Skeletal muscle satellite cell (primary cell): ENCODE measurements around the gene SELENBP1.
A peak's percentile ranks its signal among the peaks of the same experiment; 100 is the strongest.

Experiments
- H3K27me3 ChIP-seq: 2 replicates; pipeline ENCODE4 v1.7.0; 2013; ENCODE audit warnings: low read length; ENCODE audit not compliant: control insufficient read depth, insufficient read depth
- H3K36me3 ChIP-seq: 2 replicates; pipeline ENCODE4 v1.7.0; 2013; ENCODE audit warnings: mild to moderate bottlenecking, control low read depth, low read length; ENCODE audit not compliant: insufficient read depth
- H3K4me1 ChIP-seq: 2 replicates; pipeline ENCODE4 v1.7.0; 2013; ENCODE audit warnings: low read length; ENCODE audit not compliant: control insufficient read depth, insufficient read depth
- H3K4me2 ChIP-seq: 2 replicates; pipeline ENCODE4 v1.7.0; 2013; ENCODE audit warnings: mild to moderate bottlenecking, low read length
- H3K4me3 ChIP-seq: 2 replicates; pipeline ENCODE4 v1.7.0; 2013; ENCODE audit warnings: low read length
- H3K9ac ChIP-seq: 2 replicates; pipeline ENCODE4 v1.7.0; 2013; ENCODE audit warnings: mild to moderate bottlenecking, low read depth, low read length, moderate library complexity
- H3K9me3 ChIP-seq: replicated peaks from 2 replicates; pipeline ENCODE4 v1.7.0; 2013; ENCODE audit warnings: mild to moderate bottlenecking, control low read depth, low read length

Gene SELENBP1

DNA sequence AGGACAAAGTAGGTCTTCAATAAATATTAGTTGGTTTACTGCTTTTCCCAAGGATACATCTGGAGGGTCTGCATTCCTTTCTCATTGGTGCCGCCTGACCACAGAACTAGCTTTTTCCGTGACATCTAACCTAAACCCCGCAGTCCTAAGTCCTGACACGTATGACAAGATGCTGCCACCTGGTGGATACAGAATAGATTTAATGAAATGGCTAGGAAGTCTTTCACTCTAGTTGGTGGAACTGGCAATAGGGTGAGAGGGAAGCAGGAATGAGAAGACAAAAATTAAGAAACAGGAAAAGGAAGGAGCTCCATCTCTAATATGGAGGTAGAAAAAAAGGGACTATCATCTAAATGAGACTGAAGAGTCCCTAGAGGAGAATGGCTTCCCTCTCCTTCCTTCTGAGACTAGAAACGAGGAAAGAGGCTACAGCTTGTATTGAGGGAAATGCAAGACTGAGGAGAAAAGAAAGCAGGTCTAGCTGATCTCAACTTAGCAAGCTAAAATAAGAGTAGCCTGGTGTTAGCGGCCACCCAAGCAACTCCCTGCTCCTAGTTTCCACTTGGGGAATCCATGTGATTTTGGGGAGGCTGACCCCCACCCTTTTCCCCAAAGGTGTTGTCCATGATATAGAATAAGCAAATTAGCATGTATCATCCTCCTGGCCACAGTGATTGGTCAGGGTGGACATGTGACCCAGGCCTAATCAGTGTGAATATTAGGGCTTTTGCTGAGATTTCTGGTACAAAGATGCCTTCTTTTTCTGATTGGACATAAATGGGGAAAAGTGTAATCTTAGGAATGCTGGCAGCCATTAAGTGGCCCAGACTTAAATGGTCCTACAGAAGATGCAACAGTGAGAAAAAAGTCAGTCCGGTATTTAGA lies 31.4 kb downstream of the SELENBP1 start:
- no peaks in the 10 kb centered on the region for H3K9me3 ChIP-seq
- peaks cover 23% of the 10 kb centered on the region for H3K36me3 ChIP-seq
- no peaks in the 10 kb centered on the region for H3K27me3 ChIP-seq
- H3K4me2 ChIP-seq: no peak overlapping the region
- H3K4me3 ChIP-seq: no peak overlapping the region
- no peak overlapping the region for H3K9ac ChIP-seq
- H3K4me1 ChIP-seq: peaks cover 9% of the 10 kb centered on the region

DNA sequence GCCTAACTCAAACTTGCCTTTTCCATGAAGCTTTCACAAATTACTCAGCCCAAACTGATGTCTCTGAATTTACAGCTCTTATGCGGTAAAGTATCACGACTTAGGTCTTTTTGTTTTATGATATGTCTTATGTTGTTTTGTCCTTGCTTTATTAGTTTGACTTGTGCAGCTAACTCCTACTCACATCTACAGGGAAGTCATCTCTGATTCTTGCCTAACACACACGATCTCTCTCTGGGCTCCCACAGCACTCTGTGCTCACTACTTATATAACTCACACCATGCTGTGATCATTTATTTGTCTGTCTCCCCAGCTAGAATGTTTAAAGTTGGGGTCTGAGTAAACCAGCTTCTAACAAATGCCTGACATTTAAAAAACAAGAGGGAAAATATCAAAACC lies 35.9 kb downstream of the SELENBP1 start:
- H3K36me3 ChIP-seq: no peaks in the 10 kb centered on the region
- no peaks in the 10 kb centered on the region for H3K27me3 ChIP-seq
- no peak overlapping the region for H3K4me2 ChIP-seq
- no peaks in the 10 kb centered on the region for H3K9me3 ChIP-seq
- H3K4me1 ChIP-seq: peaks cover 4% of the 10 kb centered on the region
- no peak overlapping the region for H3K4me3 ChIP-seq
- H3K9ac ChIP-seq: no peak overlapping the region

DNA sequence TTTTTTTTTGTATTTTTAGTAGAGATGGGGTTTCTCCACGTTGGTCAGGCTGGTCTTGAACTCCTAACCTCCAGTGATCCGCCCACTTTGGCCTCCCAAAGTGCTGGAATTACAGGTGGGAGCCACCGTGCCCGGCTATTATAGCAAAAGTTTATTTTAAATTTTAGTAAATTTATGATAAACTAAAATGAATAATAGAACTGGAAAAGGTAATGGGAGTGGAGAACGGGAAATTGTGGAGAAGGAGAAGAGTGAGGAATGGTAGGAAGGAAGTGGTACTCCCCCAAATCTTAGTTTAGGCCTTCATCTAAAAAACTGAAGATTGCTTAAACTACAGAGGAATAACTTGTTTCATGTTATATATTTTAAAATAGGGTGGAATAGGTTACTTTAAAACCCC lies 37.7 kb downstream of the SELENBP1 start:
- Histone ChIP-seq H3K36me3 (no peaks in the 10 kb centered on the region), H3K4me3 (no peak overlapping the region), H3K4me1 (no peaks in the 10 kb centered on the region), H3K9ac (no peak overlapping the region), H3K27me3 (no peaks in the 10 kb centered on the region), H3K4me2 (no peak overlapping the region), H3K9me3 (no peaks in the 10 kb centered on the region)

DNA sequence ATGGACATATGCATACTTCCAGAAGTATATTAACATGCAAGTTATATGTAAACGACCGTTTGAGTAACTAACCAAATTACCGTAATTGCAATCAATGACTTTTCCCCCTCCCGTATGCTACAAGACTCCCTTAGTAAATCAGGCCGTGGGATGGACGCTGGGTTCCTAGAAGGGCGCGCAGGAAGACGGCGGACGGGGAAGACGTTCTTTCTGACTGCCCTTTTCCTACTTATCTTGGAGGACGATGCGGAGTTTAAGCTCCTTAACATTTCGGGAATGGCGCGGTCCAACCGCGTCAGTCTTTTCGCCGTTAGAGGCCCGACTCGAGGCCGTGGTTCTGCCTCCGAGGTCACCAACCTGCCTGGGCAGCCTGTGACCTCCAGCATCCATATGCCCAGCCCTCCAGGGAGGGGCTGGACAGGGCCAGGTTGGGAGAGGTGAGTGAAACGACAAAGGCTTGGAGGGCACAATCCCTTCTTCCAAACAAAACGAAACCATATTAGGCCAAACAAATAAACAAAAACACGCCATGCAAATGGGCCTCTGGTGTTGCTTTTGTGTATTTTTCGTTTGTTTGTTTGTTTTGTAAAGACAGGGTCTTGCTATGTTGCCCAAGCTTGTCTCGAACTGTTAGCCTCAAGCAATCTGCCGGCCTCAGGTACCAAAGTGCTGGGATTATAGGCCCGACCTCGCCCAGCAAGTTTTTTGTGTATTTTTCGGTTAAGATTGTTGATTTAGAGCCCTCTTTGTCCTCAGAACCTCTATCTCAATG lies 44.4 kb downstream of the SELENBP1 start:
- H3K4me1 ChIP-seq: peaks cover 25% of the 10 kb centered on the region
- peak overlapping the region; percentile 96 for H3K4me2 ChIP-seq
- H3K36me3 ChIP-seq: peaks cover 10% of the 10 kb centered on the region
- H3K27me3 ChIP-seq: no peaks in the 10 kb centered on the region
- peak overlapping the region; percentile 77 for H3K4me3 ChIP-seq
- no peaks in the 10 kb centered on the region for H3K9me3 ChIP-seq
- peak overlapping the region; percentile 99 for H3K9ac ChIP-seq

DNA sequence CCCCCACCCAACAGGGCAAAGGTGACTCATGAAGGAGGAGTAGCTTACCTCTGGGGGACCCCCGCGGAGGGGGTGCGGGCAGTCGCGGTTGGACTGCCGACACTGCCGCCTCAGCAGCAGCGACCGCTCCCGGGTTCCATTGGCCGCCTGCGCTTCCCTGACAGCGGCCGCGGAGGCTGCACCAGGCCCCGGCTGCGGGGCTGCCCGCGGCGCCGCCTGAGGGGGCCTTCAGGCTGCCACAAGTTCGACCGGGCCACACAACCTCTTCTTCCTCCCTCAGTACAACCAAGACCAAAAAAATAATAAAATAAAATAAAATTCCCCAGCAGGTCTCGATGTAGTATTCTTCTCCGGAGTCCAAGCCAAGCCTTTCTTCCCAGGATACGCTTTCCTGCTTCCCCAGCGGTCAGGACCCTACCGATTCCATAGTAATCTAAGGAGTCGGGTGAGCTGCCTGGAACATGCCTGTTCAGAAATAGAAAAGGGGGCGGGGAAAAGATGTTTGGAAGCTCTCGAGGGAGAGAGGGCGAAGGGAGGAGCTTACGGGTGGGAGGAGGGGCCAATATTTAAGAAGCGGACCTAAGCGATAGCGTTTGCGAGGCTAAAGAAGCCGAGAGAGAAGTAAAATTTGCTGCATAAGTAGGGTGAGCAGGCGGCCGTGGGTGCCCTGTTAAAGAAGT lies 45.1 kb downstream of the SELENBP1 start, which contains the start of gene PI4KB:
PI4KB (minus strand) TSS at position 194 of the 680 bp plus-strand sequence. CDS start 10,935 bp downstream, outside the sequence.
- H3K4me1 ChIP-seq: peaks cover 25% of the 10 kb centered on the region
- H3K27me3 ChIP-seq: no peaks in the 10 kb centered on the region
- H3K4me2 ChIP-seq: peak within 1 kb of the TSS; percentile 96
- H3K9me3 ChIP-seq: no peaks in the 10 kb centered on the region
- peak within 1 kb of the TSS; percentile 77 for H3K4me3 ChIP-seq
- peak within 1 kb of the TSS; percentile 99 for H3K9ac ChIP-seq
- peaks cover 14% of the 10 kb centered on the region for H3K36me3 ChIP-seq

DNA sequence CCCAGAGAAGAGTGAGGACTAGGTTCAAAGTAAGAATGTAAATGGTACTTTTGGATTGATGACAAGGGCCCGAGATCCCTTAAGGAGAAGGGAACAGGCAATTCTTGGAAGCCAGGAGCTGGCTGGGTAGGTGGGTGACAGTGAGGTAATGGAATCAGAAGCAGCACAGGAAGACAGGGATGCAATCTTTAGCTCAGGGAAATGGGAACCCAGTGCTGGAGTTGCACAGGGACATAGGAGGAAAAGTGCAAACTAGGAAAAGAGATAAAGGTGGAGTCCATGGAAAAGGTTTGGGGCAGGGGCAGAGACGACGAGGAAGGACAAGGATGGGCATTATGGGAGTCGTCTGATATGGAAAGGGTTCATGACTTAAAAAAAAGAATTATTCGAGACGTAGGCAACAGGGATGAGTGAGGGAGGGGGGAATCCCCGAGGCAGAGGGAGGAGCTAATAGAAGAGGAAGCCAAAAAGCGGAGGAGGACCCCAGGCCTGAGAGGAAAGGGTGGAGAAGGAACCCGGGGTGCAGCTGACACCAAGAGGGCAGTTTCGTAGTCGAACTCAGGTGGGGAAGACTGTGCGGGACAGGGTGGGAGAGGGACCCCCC lies 45.8 kb downstream of the SELENBP1 start:
- Histone ChIP-seq H3K36me3 (peaks cover 19% of the 10 kb centered on the region), H3K27me3 (no peaks in the 10 kb centered on the region), H3K9ac (peak overlapping the region; percentile 99), H3K4me2 (peak overlapping the region; percentile 96), H3K4me1 (peaks cover 25% of the 10 kb centered on the region), H3K4me3 (peak overlapping the region; percentile 77), H3K9me3 (no peaks in the 10 kb centered on the region)

DNA sequence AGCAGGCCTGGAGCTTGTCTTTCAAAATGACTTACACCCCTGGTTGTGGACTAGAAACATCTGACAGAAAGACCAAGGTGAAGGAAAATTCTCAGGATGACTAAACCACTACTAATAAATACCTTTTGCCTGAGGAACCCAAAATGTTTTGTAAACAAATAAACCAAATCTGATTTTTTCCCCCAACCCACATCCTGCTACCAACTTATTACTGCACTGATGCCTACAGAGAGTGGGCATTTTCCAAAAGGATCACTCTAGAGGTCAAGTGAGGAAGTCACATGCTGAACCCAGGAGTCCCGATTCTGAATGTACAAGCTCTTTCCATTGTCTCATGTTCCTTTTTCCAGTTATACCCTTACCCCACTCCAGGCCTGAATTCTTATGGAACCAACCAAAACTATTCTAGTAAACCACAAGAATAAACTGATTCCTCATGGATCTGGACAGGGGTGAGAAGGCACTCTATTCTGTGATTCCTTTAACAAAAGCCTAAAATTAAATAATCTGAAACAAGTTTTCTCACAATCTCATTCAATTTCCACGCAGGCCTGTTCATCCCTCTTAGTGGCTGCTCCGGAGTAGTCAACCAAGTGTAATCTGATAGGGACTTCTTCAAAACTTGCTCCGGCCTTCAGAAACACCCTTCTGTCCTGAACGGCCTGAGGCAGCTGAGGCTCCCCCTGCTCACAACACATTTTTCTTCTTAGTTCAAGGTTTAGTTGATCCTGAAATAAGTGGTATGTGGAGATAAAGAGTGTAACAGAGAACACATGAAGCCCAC lies 46.7 kb downstream of the SELENBP1 start:
- H3K27me3 ChIP-seq: no peaks in the 10 kb centered on the region
- peak overlapping the region; percentile 99 for H3K9ac ChIP-seq
- H3K9me3 ChIP-seq: no peaks in the 10 kb centered on the region
- peak overlapping the region; percentile 77 for H3K4me3 ChIP-seq
- peak overlapping the region; percentile 96 for H3K4me2 ChIP-seq
- H3K4me1 ChIP-seq: peaks cover 25% of the 10 kb centered on the region
- peaks cover 22% of the 10 kb centered on the region for H3K36me3 ChIP-seq

DNA sequence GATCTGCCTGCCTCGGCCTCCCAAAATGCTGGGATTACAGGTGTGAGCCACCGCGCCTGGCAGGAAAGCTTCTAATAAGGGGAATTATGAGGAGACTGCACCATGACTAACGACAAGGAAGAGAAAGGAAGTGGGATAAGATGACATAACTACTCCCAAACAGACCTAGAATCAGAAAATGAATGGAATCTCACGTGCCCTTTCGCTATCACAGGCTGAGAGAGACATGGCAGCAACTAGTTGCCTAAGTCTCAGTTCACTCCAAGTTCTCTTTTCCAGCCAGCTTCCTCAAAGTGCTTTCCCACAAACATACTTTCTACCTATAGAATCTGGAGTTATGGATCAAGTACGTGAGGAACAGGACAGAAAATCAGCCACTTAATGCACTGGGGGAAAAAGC lies 47.3 kb downstream of the SELENBP1 start:
- peak overlapping the region; percentile 77 for H3K4me3 ChIP-seq
- peak overlapping the region; percentile 96 for H3K4me2 ChIP-seq
- peaks cover 25% of the 10 kb centered on the region for H3K4me1 ChIP-seq
- H3K9me3 ChIP-seq: no peaks in the 10 kb centered on the region
- peaks cover 28% of the 10 kb centered on the region for H3K36me3 ChIP-seq
- no peaks in the 10 kb centered on the region for H3K27me3 ChIP-seq
- peak overlapping the region; percentile 99 for H3K9ac ChIP-seq

DNA sequence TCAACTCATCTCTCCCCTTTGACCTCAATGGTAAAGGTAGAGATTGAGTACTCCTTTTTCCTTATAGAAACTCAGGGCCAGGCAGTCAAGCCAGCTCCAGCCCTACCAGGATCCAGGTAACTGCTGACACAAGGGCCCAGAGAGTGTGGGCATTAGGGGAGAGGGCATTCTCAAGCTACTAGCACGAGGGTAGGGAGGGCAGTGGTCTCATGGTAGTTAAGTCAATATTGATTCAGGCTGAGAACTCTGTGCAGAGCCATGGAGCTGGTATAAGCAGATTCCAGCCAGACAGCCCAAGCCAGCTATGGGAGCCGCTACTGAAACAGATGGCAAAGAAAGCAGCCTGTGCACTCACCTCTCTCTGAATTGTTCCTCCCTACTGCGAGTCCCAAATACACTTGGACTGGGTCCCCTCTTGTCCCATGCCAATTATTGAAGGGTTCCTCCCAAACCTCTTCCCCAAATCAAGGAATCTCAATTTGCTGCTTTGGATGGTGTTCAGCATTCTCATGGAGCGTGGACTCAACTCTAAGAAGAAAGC lies 48.0 kb downstream of the SELENBP1 start:
- Histone ChIP-seq H3K4me2 (no peak overlapping the region), H3K4me3 (no peak overlapping the region), H3K27me3 (no peaks in the 10 kb centered on the region), H3K9me3 (no peaks in the 10 kb centered on the region), H3K36me3 (peaks cover 32% of the 10 kb centered on the region), H3K9ac (no peak overlapping the region), H3K4me1 (peaks cover 25% of the 10 kb centered on the region)

DNA sequence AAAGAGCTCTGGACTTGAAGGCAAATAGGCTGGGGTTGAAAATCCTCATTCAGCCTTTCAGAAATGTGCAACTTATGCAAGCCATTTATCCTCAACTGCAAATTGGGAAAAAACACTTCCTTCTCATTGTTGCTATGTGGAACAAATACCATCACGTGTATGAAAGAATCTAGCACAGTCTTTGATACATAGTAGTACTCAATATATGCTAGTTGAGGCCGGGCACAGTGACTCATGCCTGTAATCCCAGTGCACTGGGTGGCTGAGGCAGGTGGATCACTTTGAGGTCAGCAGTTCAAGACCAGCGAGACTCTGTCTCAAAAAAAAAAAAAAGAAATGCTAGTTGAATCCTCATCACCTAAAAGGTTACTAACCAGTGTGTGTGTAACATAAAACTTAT lies 53.5 kb downstream of the SELENBP1 start:
- peaks cover 51% of the 10 kb centered on the region for H3K36me3 ChIP-seq
- no peaks in the 10 kb centered on the region for H3K27me3 ChIP-seq
- no peaks in the 10 kb centered on the region for H3K9me3 ChIP-seq
- no peak overlapping the region for H3K4me2 ChIP-seq
- no peak overlapping the region for H3K9ac ChIP-seq
- no peak overlapping the region for H3K4me3 ChIP-seq
- peaks cover 8% of the 10 kb centered on the region for H3K4me1 ChIP-seq
